Fibroblast of peridontal ligament (primary cell): Measurements from ENCODE around the gene RRP1B.
"Not testable (repeated sequence)": the region's sequence is repeated elsewhere in the genome, so short reads cannot be mapped to it uniquely, and the experiment has no call there.

Source experiments
- DNase-seq: peaks from one replicate; pipeline ENCODE4 v3.0.0-alpha.2; 2010; ENCODE audit errors: extremely low read depth

The RRP1B gene

GRCh38 chr21:43667191-43667904 is 8.0 kb downstream of the RRP1B start:
- peak; percentile 94 for DNase-seq

- DNase-seq: no peak
Observed at GRCh38 chr21:43669828-43670605, 10.7 kb downstream of the RRP1B start.

- DNase-seq: no peak
Observed at GRCh38 chr21:43675871-43676270, 16.5 kb downstream of the RRP1B start.

- no peak for DNase-seq
Observed at GRCh38 chr21:43676391-43676790, 17.0 kb downstream of the RRP1B start.

GRCh38 chr21:43679951-43680350 is 20.6 kb downstream of the RRP1B start:
- DNase-seq: no peak

- DNase-seq: not testable (repeated sequence)
Observed at GRCh38 chr21:43680421-43680820, 21.1 kb downstream of the RRP1B start.

GRCh38 chr21:43681650-43682049 is 22.3 kb downstream of the RRP1B start:
- DNase-seq: no peak

- DNase-seq: no peak
Observed at GRCh38 chr21:43684424-43684823, 25.1 kb downstream of the RRP1B start.

GRCh38 chr21:43686811-43687565 is 27.6 kb downstream of the RRP1B start:
- no peak for DNase-seq

- DNase-seq: no peak
Observed at GRCh38 chr21:43687566-43688399, 28.4 kb downstream of the RRP1B start.

- no peak for DNase-seq
Observed at GRCh38 chr21:43688906-43689305, 29.5 kb downstream of the RRP1B start.

GRCh38 chr21:43689556-43690337 is 30.4 kb downstream of the RRP1B start:
- no peak for DNase-seq

- no peak for DNase-seq
Observed at GRCh38 chr21:43690346-43690745, 31.0 kb downstream of the RRP1B start.

- DNase-seq: no peak
Observed at GRCh38 chr21:43691086-43691795, 31.9 kb downstream of the RRP1B start.

- no peak for DNase-seq
Observed at GRCh38 chr21:43691801-43692200, 32.4 kb downstream of the RRP1B start.

GRCh38 chr21:43692949-43693348 is 33.6 kb downstream of the RRP1B start:
- no peak for DNase-seq

GRCh38 chr21:43693981-43694380 is 34.6 kb downstream of the RRP1B start:
- DNase-seq: no peak

- DNase-seq: no peak
Observed at GRCh38 chr21:43694437-43695079, 35.2 kb downstream of the RRP1B start.

GRCh38 chr21:43696214-43696613 is 36.9 kb downstream of the RRP1B start:
- no peak for DNase-seq
